ENCODE data around the gene RNF224. TPM values are rescaled to one million over a fixed set of nuclear protein-coding genes. Genes with fewer than 3 reads are reported as not detected.

Gene RNF224
- total and polyA plus RNA-seq, 2 of the 13 experiments (the other 11 are each of a cell fraction or from before 2014, with no cell fraction given) = 0.09 TPM; not detected in 1

GRCh38 chr9:137251194-137251461, 23.8 kb downstream of the RNF224 start, which contains the start of gene STPG3:
Gene STPG3, plus strand, starts transcription at chr9:137251286. Its CDS starts 1 bp downstream, at chr9:137251287.
- in situ Hi-C loops (cut with HindIII; ENCODE audit: extremely low pct_ligation_motif_present, low pct_unique_long_range_greater_than_20kb) (no loop called here), intact Hi-C loops (cut with micrococcal nuclease; ENCODE audit: unreplicated experiment) (no loop called here)
- Histone ChIP-seq H3K36me3 (replicated peaks in 1 of 2; ENCODE audit: control insufficient read depth in 1 of 2, insufficient read depth in 2 of 2, low read length in 2 of 2) (no peaks in the 10 kb centered on the region), H3K9me3 (ENCODE audit: low read length) (no peaks in the 10 kb centered on the region), H3K79me2 (ENCODE audit: insufficient read depth, low read length) (peaks cover 9% of the 10 kb centered on the region), H3K4me1 (ENCODE audit: insufficient read depth, low read length) (peaks cover 80% of the 10 kb centered on the region), H3K27ac (ENCODE audit: extremely low read length, insufficient read depth, low read length) (no peak within 1 kb of the TSS), H3K4me3 (replicated peaks in 1 of 3; ENCODE audit: insufficient read depth in 1 of 3, low read depth in 2 of 3, low read length in 3 of 3) (peak within 1 kb of the TSS in 1 of 3 experiments; percentile 19; a peak in 1 of 6 replicates), H3K27me3 (ENCODE audit: control insufficient read depth in 1 of 2, insufficient read depth in 2 of 2, low read length in 2 of 2) (peaks cover 2 to 9% of the 10 kb centered on the region in 2 experiments; a peak in 2 of 5 replicates), H3K9ac (ENCODE audit: insufficient read depth, low read depth, low read length) (peak within 1 kb of the TSS; percentile 14; the same call in 1 of the 2 replicates), H2AFZ (ENCODE audit: low read length) (no peak within 1 kb of the TSS), H3K4me2 (ENCODE audit: low read depth, low read length) (peak within 1 kb of the TSS; percentile 48), H4K20me1 (ENCODE audit: insufficient read depth, low read length) (no peaks in the 10 kb centered on the region)
- TF ChIP-seq PBX2 (CRISPR knock-in tag; IDR thresholded peaks at IDR 0.05) = no peak
- TF ChIP-seq ZNF777 (CRISPR knock-in tag; IDR thresholded peaks at IDR 0.05) = no peak
- no peak for TF ChIP-seq MXI1 (IDR thresholded peaks at IDR 0.05; ENCODE audit: borderline replicate concordance, low read depth, low read length)
- no peak for TF ChIP-seq ZNF280D (CRISPR knock-in tag; IDR thresholded peaks at IDR 0.05)
- TF ChIP-seq ZNF691 (CRISPR knock-in tag; IDR thresholded peaks at IDR 0.05; ENCODE audit: borderline replicate concordance, low read depth) = no peak
- no peak for TF ChIP-seq RAD21 (CRISPR knock-in tag; IDR thresholded peaks at IDR 0.05)
- no peak for TF ChIP-seq ZBTB40 (IDR thresholded peaks at IDR 0.05)
- TF ChIP-seq ZBTB40 (CRISPR knock-in tag; IDR thresholded peaks at IDR 0.05) = no peak
- TF ChIP-seq YY1 (IDR thresholded peaks at IDR 0.05; ENCODE audit: insufficient read depth, insufficient replicate concordance, low read depth, low read length) = no peak
- 0 out of 2 replicates have a peak, but pooled peaks have one; percentile 1 for TF ChIP-seq EED (CRISPR knock-in tag; IDR thresholded peaks at IDR 0.05)
- DNase-seq (ENCODE audit: low spot score) (no peak), FAIRE-seq (no peak), ATAC-seq (no peak)
- WGBS (ENCODE audit: low lambda C conversion rate) = 36% methylated on average over 4 of the region's 4 CpGs
- POLR2A ChIA-PET = interaction anchor here (1.2 to 14.2 kb wide), 2 partner anchors 8 to 25 kb away, joined by 3 to 317 read pairs; partner anchors contain the start of gene TUBB4B
- CTCF ChIA-PET (ENCODE audit: low intra/inter-chr PET ratio, low total read pairs) = no interaction called here
- BruUV-seq (replicated peaks) = no TSS peak
